ENCODE results near the gene CHCHD4.
"Not testable (repeated sequence)": the region's sequence is repeated elsewhere in the genome, so short reads cannot be mapped to it uniquely, and the experiment has no call there.

CHCHD4 gene

GRCh38 chr3:14093831-14094230 lies 30.8 kb downstream of the CHCHD4 start:
- H3K79me2 ChIP-seq (ENCODE audit: insufficient read depth, low read length) = no peaks in the 10 kb centered on the region
- H4K20me1 ChIP-seq (ENCODE audit: insufficient read depth, low read length) = no peaks in the 10 kb centered on the region
- H2AFZ ChIP-seq (ENCODE audit: low read depth, low read length) = no peak overlapping the region
- no peaks in the 10 kb centered on the region for H3K4me1 ChIP-seq (ENCODE audit: insufficient read depth, low read length)
- no peak for TF ChIP-seq EZH2 (IDR thresholded peaks at IDR 0.05; ENCODE audit: borderline replicate concordance, low read depth, low read length, severe bottlenecking)
- TF ChIP-seq CTCF (IDR thresholded peaks at IDR 0.05; ENCODE audit: borderline replicate concordance, extremely low read depth, low read length, poor library complexity, severe bottlenecking) = no peak
- no peak for DNase-seq
- H3K36me3 ChIP-seq (ENCODE audit: insufficient read depth, low read length) = no peaks in the 10 kb centered on the region
- H3K4me3 ChIP-seq (ENCODE audit: low read depth in 1 of 2, low read length in 2 of 2) = no peak overlapping the region
- ATAC-seq (ENCODE audit: insufficient read depth, low read depth) = no peak
- H3K27me3 ChIP-seq (ENCODE audit: insufficient read depth, low read length, poor library complexity) = peaks cover 17% of the 10 kb centered on the region
- no peaks in the 10 kb centered on the region for H3K9me3 ChIP-seq (ENCODE audit: insufficient read depth, low read length, severe bottlenecking)
- H3K9ac ChIP-seq (ENCODE audit: low read depth, low read length) = no peak overlapping the region
- no peak overlapping the region for H3K4me2 ChIP-seq (ENCODE audit: insufficient read depth, low read length)
- no peak overlapping the region for H3K27ac ChIP-seq (ENCODE audit: low read length)

- TF ChIP-seq CTCF (IDR thresholded peaks at IDR 0.05; ENCODE audit: borderline replicate concordance, extremely low read depth, low read length, poor library complexity, severe bottlenecking) (no peak), EZH2 (IDR thresholded peaks at IDR 0.05; ENCODE audit: borderline replicate concordance, low read depth, low read length, severe bottlenecking) (no peak)
- Histone ChIP-seq H3K36me3 (ENCODE audit: insufficient read depth, low read length) (no peaks in the 10 kb centered on the region), H3K27ac (ENCODE audit: low read length) (no peak overlapping the region), H2AFZ (ENCODE audit: low read depth, low read length) (no peak overlapping the region), H3K4me3 (ENCODE audit: low read depth in 1 of 2, low read length in 2 of 2) (no peak overlapping the region), H3K4me1 (ENCODE audit: insufficient read depth, low read length) (no peaks in the 10 kb centered on the region), H3K79me2 (ENCODE audit: insufficient read depth, low read length) (no peaks in the 10 kb centered on the region), H3K4me2 (ENCODE audit: insufficient read depth, low read length) (no peak overlapping the region), H3K27me3 (ENCODE audit: insufficient read depth, low read length, poor library complexity) (peaks cover 17% of the 10 kb centered on the region), H3K9me3 (ENCODE audit: insufficient read depth, low read length, severe bottlenecking) (no peaks in the 10 kb centered on the region), H4K20me1 (ENCODE audit: insufficient read depth, low read length) (no peaks in the 10 kb centered on the region), H3K9ac (ENCODE audit: low read depth, low read length) (no peak overlapping the region)
- ATAC-seq (ENCODE audit: insufficient read depth, low read depth) = no peak
- no peak for DNase-seq
Observed at GRCh38 chr3:14092464-14092863, 32.2 kb downstream of the CHCHD4 start.

- H3K4me1 ChIP-seq (ENCODE audit: insufficient read depth, low read length); H3K27ac ChIP-seq (ENCODE audit: low read length); H3K79me2 ChIP-seq (ENCODE audit: insufficient read depth, low read length); H3K9me3 ChIP-seq (ENCODE audit: insufficient read depth, low read length, severe bottlenecking); ATAC-seq (ENCODE audit: insufficient read depth, low read depth); H4K20me1 ChIP-seq (ENCODE audit: insufficient read depth, low read length); H3K9ac ChIP-seq (ENCODE audit: low read depth, low read length); H2AFZ ChIP-seq (ENCODE audit: low read depth, low read length); H3K4me2 ChIP-seq (ENCODE audit: insufficient read depth, low read length); DNase-seq; H3K4me3 ChIP-seq (ENCODE audit: low read depth in 1 of 2, low read length in 2 of 2); H3K36me3 ChIP-seq (ENCODE audit: insufficient read depth, low read length): not testable (repeated sequence)
- H3K27me3 ChIP-seq (ENCODE audit: insufficient read depth, low read length, poor library complexity) = peaks cover 17% of the 10 kb centered on the region
Observed at GRCh38 chr3:14091959-14092358, 32.7 kb downstream of the CHCHD4 start.

- H3K4me1 ChIP-seq (ENCODE audit: insufficient read depth, low read length); H3K27ac ChIP-seq (ENCODE audit: low read length); H3K9ac ChIP-seq (ENCODE audit: low read depth, low read length); H3K36me3 ChIP-seq (ENCODE audit: insufficient read depth, low read length); H3K27me3 ChIP-seq (ENCODE audit: insufficient read depth, low read length, poor library complexity); H3K79me2 ChIP-seq (ENCODE audit: insufficient read depth, low read length); H3K4me2 ChIP-seq (ENCODE audit: insufficient read depth, low read length); H3K9me3 ChIP-seq (ENCODE audit: insufficient read depth, low read length, severe bottlenecking); ATAC-seq (ENCODE audit: insufficient read depth, low read depth); H4K20me1 ChIP-seq (ENCODE audit: insufficient read depth, low read length); H3K4me3 ChIP-seq (ENCODE audit: low read depth in 1 of 2, low read length in 2 of 2); H2AFZ ChIP-seq (ENCODE audit: low read depth, low read length); DNase-seq: not testable (repeated sequence)
Observed at GRCh38 chr3:14087461-14087860, 37.2 kb downstream of the CHCHD4 start.

All from DND-41 (cell line).